ENCODE measurements around the gene GLIPR1L2. TPM values are rescaled to one million over a fixed set of nuclear protein-coding genes. Genes with fewer than 3 reads are reported as not detected.
"Not testable (repeated sequence)": the region's sequence is repeated elsewhere in the genome, so short reads cannot be mapped to it uniquely, and the experiment has no call there.

Gene GLIPR1L2
- polyA plus RNA-seq, 3 donors = 0.92 to 3.9 (median 2.2) TPM

- no peak for DNase-seq
Observed at GRCh38 chr12:75427491-75427890, 36.6 kb downstream of the GLIPR1L2 start.

GRCh38 chr12:75428767-75429166 is 37.9 kb downstream of the GLIPR1L2 start:
- no peak for DNase-seq

GRCh38 chr12:75432924-75433323 is 42.0 kb downstream of the GLIPR1L2 start:
- no peak for DNase-seq

GRCh38 chr12:75437564-75437963 is 46.7 kb downstream of the GLIPR1L2 start:
- no peak for DNase-seq

- DNase-seq = no peak
Observed at GRCh38 chr12:75438059-75438754, 47.3 kb downstream of the GLIPR1L2 start.

GRCh38 chr12:75439048-75439447 is 48.2 kb downstream of the GLIPR1L2 start:
- no peak for DNase-seq

GRCh38 chr12:75439930-75440329 is 49.0 kb downstream of the GLIPR1L2 start:
- no peak for DNase-seq

- DNase-seq = not testable (repeated sequence)
Observed at GRCh38 chr12:75441687-75442449, 51.0 kb downstream of the GLIPR1L2 start.

- not testable (repeated sequence) for DNase-seq
Observed at GRCh38 chr12:75442454-75442853, 51.6 kb downstream of the GLIPR1L2 start.

GRCh38 chr12:75443709-75444108 is 52.8 kb downstream of the GLIPR1L2 start:
- no peak for DNase-seq

GRCh38 chr12:75444429-75445136 is 53.7 kb downstream of the GLIPR1L2 start:
- no peak for DNase-seq

- DNase-seq = not testable (repeated sequence)
Observed at GRCh38 chr12:75445137-75445507, 54.2 kb downstream of the GLIPR1L2 start.

GRCh38 chr12:75446857-75447256 is 56.0 kb downstream of the GLIPR1L2 start:
- DNase-seq = no peak

GRCh38 chr12:75447691-75448393 is 57.0 kb downstream of the GLIPR1L2 start:
- DNase-seq = no peak

GRCh38 chr12:75452675-75453330 is 61.9 kb downstream of the GLIPR1L2 start:
- no peak for DNase-seq

- no peak for DNase-seq
Observed at GRCh38 chr12:75455839-75456238, 65.0 kb downstream of the GLIPR1L2 start.

- no peak for DNase-seq
Observed at GRCh38 chr12:75457191-75457590, 66.3 kb downstream of the GLIPR1L2 start.

- DNase-seq = not testable (repeated sequence)
Observed at GRCh38 chr12:75457866-75458265, 67.0 kb downstream of the GLIPR1L2 start.

- no peak for DNase-seq
Observed at GRCh38 chr12:75459755-75460154, 68.9 kb downstream of the GLIPR1L2 start.

- no peak for DNase-seq
Observed at GRCh38 chr12:75460204-75460603, 69.3 kb downstream of the GLIPR1L2 start.

Measured in renal pelvis (tissue), 4 donors.